Ishikawa (cell line): ENCODE results near the gene CCDC177.

ENCODE experiments used
- CEBPB ChIP-seq: IDR thresholded peaks from 2 replicates; pipeline ENCODE4 v1.6.1; 2012
- CREB1 ChIP-seq: IDR thresholded peaks from 2 replicates; pipeline ENCODE4 v1.6.1; 2012; ENCODE audit warnings: low read depth
- EGR1 ChIP-seq: IDR thresholded peaks from 2 replicates; pipeline ENCODE4 v1.6.1; 2012
- EP300 ChIP-seq: IDR thresholded peaks from 2 replicates; pipeline ENCODE4 v1.6.1; 2012; ENCODE audit warnings: borderline replicate concordance
- FOXM1 ChIP-seq: IDR thresholded peaks from 2 replicates; pipeline ENCODE4 v1.6.1; 2012; ENCODE audit warnings: low read depth, borderline replicate concordance
- NFIC ChIP-seq: IDR thresholded peaks from 2 replicates; pipeline ENCODE4 v1.6.1; 2012
- RAD21 ChIP-seq: IDR thresholded peaks from 2 replicates; pipeline ENCODE4 v1.6.1; 2012; ENCODE audit warnings: low read depth
- TAF1 ChIP-seq: IDR thresholded peaks from 2 replicates; pipeline ENCODE4 v1.6.1; 2012; ENCODE audit warnings: low read depth, mild to moderate bottlenecking
- TCF12 ChIP-seq: IDR thresholded peaks from 2 replicates; pipeline ENCODE4 v1.6.1; 2012; ENCODE audit warnings: low read depth
- YY1 ChIP-seq: IDR thresholded peaks from 2 replicates; pipeline ENCODE4 v1.6.1; 2012; ENCODE audit warnings: low read depth
- TF ChIP-seq, protein P1 (sequence below): IDR thresholded peaks from 2 replicates; pipeline ENCODE4 v1.6.1; 2012; ENCODE audit warnings: low read depth, mild to moderate bottlenecking
- TF ChIP-seq, protein P2 (sequence below): IDR thresholded peaks from 2 replicates; pipeline ENCODE4 v1.6.1; 2012

DNA sequence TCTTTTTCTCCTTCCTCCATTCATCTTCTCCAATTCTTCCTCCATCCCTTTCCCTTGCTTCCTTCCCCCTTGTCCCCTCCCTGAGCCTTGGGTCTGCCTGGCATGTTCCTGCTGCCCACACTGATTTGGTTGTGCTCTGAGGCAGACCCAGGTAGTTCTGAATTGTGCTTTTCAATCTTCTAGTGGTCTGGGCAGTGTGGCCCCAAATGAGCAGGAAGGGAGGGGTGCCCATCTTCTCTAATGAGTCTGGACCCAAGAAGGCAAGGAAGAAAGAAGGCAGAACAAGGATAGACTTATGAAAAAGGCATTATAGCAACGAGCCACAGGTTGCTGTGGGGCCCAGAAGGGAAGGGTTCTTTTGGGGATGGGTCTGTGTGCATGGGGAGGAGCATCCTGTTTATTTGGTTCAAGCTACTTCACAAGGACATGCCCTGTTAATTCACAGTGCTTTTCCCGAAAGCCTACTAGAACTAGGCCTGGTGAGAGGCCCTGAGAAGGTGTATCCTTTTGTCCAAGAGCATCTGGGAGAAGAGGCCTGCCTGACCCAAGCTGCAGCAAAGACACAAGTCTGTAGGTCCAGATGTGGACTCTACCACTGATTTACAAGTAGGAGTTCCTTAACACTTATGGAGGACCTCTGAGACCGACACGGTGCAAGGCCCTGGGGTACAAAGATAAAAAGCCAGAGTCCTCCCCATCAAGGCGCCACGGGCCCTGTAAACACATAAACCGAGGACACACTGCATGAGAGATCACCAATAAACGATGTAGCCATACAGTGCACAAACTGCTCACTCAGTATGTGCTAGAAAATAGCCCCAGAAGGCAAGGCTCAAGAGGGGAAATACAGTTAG, 35.6 kb upstream of the CCDC177 start:
- TF ChIP-seq FOXM1, result no peak
- TF ChIP-seq, protein P1, sequence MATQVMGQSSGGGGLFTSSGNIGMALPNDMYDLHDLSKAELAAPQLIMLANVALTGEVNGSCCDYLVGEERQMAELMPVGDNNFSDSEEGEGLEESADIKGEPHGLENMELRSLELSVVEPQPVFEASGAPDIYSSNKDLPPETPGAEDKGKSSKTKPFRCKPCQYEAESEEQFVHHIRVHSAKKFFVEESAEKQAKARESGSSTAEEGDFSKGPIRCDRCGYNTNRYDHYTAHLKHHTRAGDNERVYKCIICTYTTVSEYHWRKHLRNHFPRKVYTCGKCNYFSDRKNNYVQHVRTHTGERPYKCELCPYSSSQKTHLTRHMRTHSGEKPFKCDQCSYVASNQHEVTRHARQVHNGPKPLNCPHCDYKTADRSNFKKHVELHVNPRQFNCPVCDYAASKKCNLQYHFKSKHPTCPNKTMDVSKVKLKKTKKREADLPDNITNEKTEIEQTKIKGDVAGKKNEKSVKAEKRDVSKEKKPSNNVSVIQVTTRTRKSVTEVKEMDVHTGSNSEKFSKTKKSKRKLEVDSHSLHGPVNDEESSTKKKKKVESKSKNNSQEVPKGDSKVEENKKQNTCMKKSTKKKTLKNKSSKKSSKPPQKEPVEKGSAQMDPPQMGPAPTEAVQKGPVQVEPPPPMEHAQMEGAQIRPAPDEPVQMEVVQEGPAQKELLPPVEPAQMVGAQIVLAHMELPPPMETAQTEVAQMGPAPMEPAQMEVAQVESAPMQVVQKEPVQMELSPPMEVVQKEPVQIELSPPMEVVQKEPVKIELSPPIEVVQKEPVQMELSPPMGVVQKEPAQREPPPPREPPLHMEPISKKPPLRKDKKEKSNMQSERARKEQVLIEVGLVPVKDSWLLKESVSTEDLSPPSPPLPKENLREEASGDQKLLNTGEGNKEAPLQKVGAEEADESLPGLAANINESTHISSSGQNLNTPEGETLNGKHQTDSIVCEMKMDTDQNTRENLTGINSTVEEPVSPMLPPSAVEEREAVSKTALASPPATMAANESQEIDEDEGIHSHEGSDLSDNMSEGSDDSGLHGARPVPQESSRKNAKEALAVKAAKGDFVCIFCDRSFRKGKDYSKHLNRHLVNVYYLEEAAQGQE, result no peak
- no peak for TF ChIP-seq TAF1
- no peak for TF ChIP-seq CEBPB
- TF ChIP-seq, protein P2, sequence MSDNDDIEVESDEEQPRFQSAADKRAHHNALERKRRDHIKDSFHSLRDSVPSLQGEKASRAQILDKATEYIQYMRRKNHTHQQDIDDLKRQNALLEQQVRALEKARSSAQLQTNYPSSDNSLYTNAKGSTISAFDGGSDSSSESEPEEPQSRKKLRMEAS, result no peak
- TF ChIP-seq EP300, result no peak
- TF ChIP-seq CREB1, result no peak
- no peak for TF ChIP-seq YY1
- TF ChIP-seq NFIC, result no peak
- no peak for TF ChIP-seq TCF12
- TF ChIP-seq EGR1, result no peak
- TF ChIP-seq RAD21, result no peak
